ENCODE measurements around the gene ERBIN. TPM values are rescaled to one million over a fixed set of nuclear protein-coding genes. Genes with fewer than 3 reads are reported as not detected.

ERBIN gene
- total RNA-seq, 1 donor from 2014 or later = 67.0 TPM

- no peaks in the 10 kb centered on the region for H3K27me3 ChIP-seq
- TF ChIP-seq CTCF (IDR thresholded peaks at IDR 0.05) = no peak
- H3K36me3 ChIP-seq = no peaks in the 10 kb centered on the region
- H3K4me3 ChIP-seq = no peak overlapping the region
- H3K27ac ChIP-seq = no peak overlapping the region
- intact Hi-C loops (cut with DNase I) = no loop called here
- ATAC-seq (no peak), DNase-seq (no peak)
- no peaks in the 10 kb centered on the region for H3K4me1 ChIP-seq
- no peaks in the 10 kb centered on the region for H3K9me3 ChIP-seq
These were observed 191.9 kb downstream of the ERBIN start for GRCh38 chr5:66118304-66118703.

GRCh38 chr5:66122379-66123034, 196.1 kb downstream of the ERBIN start:
- Histone ChIP-seq H3K27ac (no peak overlapping the region), H3K9me3 (no peaks in the 10 kb centered on the region), H3K4me3 (no peak overlapping the region), H3K4me1 (no peaks in the 10 kb centered on the region), H3K36me3 (no peaks in the 10 kb centered on the region), H3K27me3 (no peaks in the 10 kb centered on the region)
- ATAC-seq = no peak
- no peak for TF ChIP-seq CTCF (IDR thresholded peaks at IDR 0.05)
- no peak for DNase-seq
- intact Hi-C loops (cut with DNase I) = no loop called here

- Histone ChIP-seq H3K27ac (no peak overlapping the region), H3K36me3 (no peaks in the 10 kb centered on the region), H3K4me3 (no peak overlapping the region), H3K27me3 (no peaks in the 10 kb centered on the region), H3K4me1 (no peaks in the 10 kb centered on the region), H3K9me3 (no peaks in the 10 kb centered on the region)
- TF ChIP-seq CTCF (IDR thresholded peaks at IDR 0.05) = no peak
- ATAC-seq = no peak
- no peak for DNase-seq
- intact Hi-C loops (cut with DNase I) = no loop called here
These were observed 202.8 kb downstream of the ERBIN start for GRCh38 chr5:66129144-66129543.

GRCh38 chr5:66130493-66130892, 204.1 kb downstream of the ERBIN start:
- intact Hi-C loops (cut with DNase I) = no loop called here
- no peak overlapping the region for H3K27ac ChIP-seq

More at GRCh38 chr5:66130493-66130892, 204.1 kb downstream of the ERBIN start:
- DNase-seq (no peak), ATAC-seq (no peak)
- Histone ChIP-seq H3K4me3 (no peak overlapping the region), H3K27me3 (no peaks in the 10 kb centered on the region), H3K36me3 (no peaks in the 10 kb centered on the region), H3K4me1 (no peaks in the 10 kb centered on the region), H3K9me3 (no peaks in the 10 kb centered on the region)
- no peak for TF ChIP-seq CTCF (IDR thresholded peaks at IDR 0.05)

Other genes with a start within 250 kb of the ERBIN start
- gene SGTB, start 204.5 kb upstream of the ERBIN start, total RNA-seq = 10.8 TPM
- gene NLN, start 204.4 kb upstream of the ERBIN start, total RNA-seq = 15.8 TPM
- 65.9 TPM for gene SREK1, start 217.7 kb downstream of the ERBIN start, total RNA-seq

Measured in upper lobe of right lung (tissue), 1 donor.